Suprapubic skin (tissue), 4 donors: ENCODE results near the gene GOLGA1. TPM values are rescaled to one million over a fixed set of nuclear protein-coding genes. Genes with fewer than 3 reads are reported as not detected.

Experiments used
- DNase-seq, 2 donors: peaks; one replicate each; pipeline ENCODE4 v3.0.0-alpha.2; 2019; ENCODE audit warnings: low spot score in 2 of 2
- H3K27ac ChIP-seq: fragments of 200-600 bp; sonication (generic); one replicate; pipeline ENCODE4 v1.5.1; 2019
- H3K27me3 ChIP-seq: fragments of 200-600 bp; sonication (generic); one replicate; pipeline ENCODE4 v1.5.1; 2019
- H3K36me3 ChIP-seq: fragments of 200-600 bp; sonication (generic); one replicate; pipeline ENCODE4 v1.5.1; 2019
- H3K4me1 ChIP-seq: fragments of 200-600 bp; sonication (generic); one replicate; pipeline ENCODE4 v1.5.1; 2019
- H3K4me3 ChIP-seq: fragments of 200-600 bp; sonication (generic); one replicate; pipeline ENCODE4 v1.5.1; 2019; ENCODE audit warnings: mild to moderate bottlenecking
- H3K9me3 ChIP-seq: fragments of 200-600 bp; sonication (generic); one replicate; pipeline ENCODE4 v1.5.1; 2019
- EP300 ChIP-seq: sonication (generic); formaldehyde crosslinking; IDR thresholded peaks from one replicate; pipeline ENCODE4 v1.6.1; 2017; ENCODE audit warnings: antibody characterized with exemption
- POLR2A ChIP-seq, 2 donors: fragments of 450-650 bp; IDR thresholded peaks; one replicate each; pipeline ENCODE4 v1.6.1; 2017; ENCODE audit warnings: antibody characterized with exemption in 2 of 2, mild to moderate bottlenecking in 2 of 2, moderate library complexity in 2 of 2
- POLR2AphosphoS5 ChIP-seq, 3 donors: sonication (generic); formaldehyde crosslinking; IDR thresholded peaks; one replicate each; pipeline ENCODE4 v1.6.1; 2017; ENCODE audit warnings: antibody characterized with exemption in 3 of 3
- WGBS: methylation state at CpG from one replicate; pipeline ENCODE4 v1.1.5; 2018; 5-methylcytosine and 5-hydroxymethylcytosine counted together
- total RNA-seq, 4 donors: library from RNA; depleted of rRNA; stranded (reverse); fragments of >200 nt; gene quantifications; one replicate each; pipeline ENCODE4 v1.1.0, GENCODE V29; 2016
- TF ChIP-seq, protein P1 (sequence below), 2 donors: fragments of 200-600 bp in 1 of 2; fragments of 450-650 bp in 1 of 2; sonication (generic) in 1 of 2; IDR thresholded peaks; one replicate each; pipeline ENCODE4 v1.5.1; 2016 to 2019; ENCODE audit warnings: antibody characterized with exemption in 2 of 2, mild to moderate bottlenecking in 1 of 2, moderate library complexity in 1 of 2

Gene GOLGA1
- total RNA-seq, 4 donors from 2014 or later = 20.2 to 47.5 (median 24.5) TPM

GRCh38 chr9:124881138-124881743 is 59.6 kb downstream of the GOLGA1 start:
- Histone ChIP-seq H3K4me3 (no peak overlapping the region), H3K27me3 (no peaks in the 10 kb centered on the region), H3K27ac (no peak overlapping the region), H3K4me1 (no peaks in the 10 kb centered on the region), H3K36me3 (peaks cover 82% of the 10 kb centered on the region), H3K9me3 (no peaks in the 10 kb centered on the region)
- TF ChIP-seq, protein P1, sequence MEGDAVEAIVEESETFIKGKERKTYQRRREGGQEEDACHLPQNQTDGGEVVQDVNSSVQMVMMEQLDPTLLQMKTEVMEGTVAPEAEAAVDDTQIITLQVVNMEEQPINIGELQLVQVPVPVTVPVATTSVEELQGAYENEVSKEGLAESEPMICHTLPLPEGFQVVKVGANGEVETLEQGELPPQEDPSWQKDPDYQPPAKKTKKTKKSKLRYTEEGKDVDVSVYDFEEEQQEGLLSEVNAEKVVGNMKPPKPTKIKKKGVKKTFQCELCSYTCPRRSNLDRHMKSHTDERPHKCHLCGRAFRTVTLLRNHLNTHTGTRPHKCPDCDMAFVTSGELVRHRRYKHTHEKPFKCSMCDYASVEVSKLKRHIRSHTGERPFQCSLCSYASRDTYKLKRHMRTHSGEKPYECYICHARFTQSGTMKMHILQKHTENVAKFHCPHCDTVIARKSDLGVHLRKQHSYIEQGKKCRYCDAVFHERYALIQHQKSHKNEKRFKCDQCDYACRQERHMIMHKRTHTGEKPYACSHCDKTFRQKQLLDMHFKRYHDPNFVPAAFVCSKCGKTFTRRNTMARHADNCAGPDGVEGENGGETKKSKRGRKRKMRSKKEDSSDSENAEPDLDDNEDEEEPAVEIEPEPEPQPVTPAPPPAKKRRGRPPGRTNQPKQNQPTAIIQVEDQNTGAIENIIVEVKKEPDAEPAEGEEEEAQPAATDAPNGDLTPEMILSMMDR (IDR thresholded peaks at IDR 0.05) = no peak
- TF ChIP-seq POLR2A (IDR thresholded peaks at IDR 0.05) = no peak
- TF ChIP-seq EP300 = no peak
- TF ChIP-seq POLR2AphosphoS5 (IDR thresholded peaks at IDR 0.05) = no peak
- 89% methylated on average over 14 of the region's 16 CpGs for WGBS
- DNase-seq = no peak

GRCh38 chr9:124880501-124880900 is 60.4 kb downstream of the GOLGA1 start:
- Histone ChIP-seq H3K4me3 (no peak overlapping the region), H3K27me3 (no peaks in the 10 kb centered on the region), H3K36me3 (peaks cover 82% of the 10 kb centered on the region), H3K9me3 (no peaks in the 10 kb centered on the region), H3K4me1 (no peaks in the 10 kb centered on the region), H3K27ac (no peak overlapping the region)
- DNase-seq = no peak
- WGBS = 51% methylated on average over 9 of the region's 9 CpGs
- TF ChIP-seq POLR2AphosphoS5 (IDR thresholded peaks at IDR 0.05) = no peak
- TF ChIP-seq POLR2A (IDR thresholded peaks at IDR 0.05) = no peak
- TF ChIP-seq, protein P1 (IDR thresholded peaks at IDR 0.05) = no peak

- no peaks in the 10 kb centered on the region for H3K9me3 ChIP-seq
- TF ChIP-seq POLR2AphosphoS5 (IDR thresholded peaks at IDR 0.05) (no peak), EP300 (no peak), POLR2A (IDR thresholded peaks at IDR 0.05) (no peak)
- TF ChIP-seq, protein P1 (IDR thresholded peaks at IDR 0.05) = no peak
- no peak overlapping the region for H3K4me3 ChIP-seq
- H3K36me3 ChIP-seq = peaks cover 81% of the 10 kb centered on the region
- no peak overlapping the region for H3K27ac ChIP-seq
- H3K4me1 ChIP-seq = no peaks in the 10 kb centered on the region
- WGBS = 83% methylated on average over 10 of the region's 10 CpGs
- no peaks in the 10 kb centered on the region for H3K27me3 ChIP-seq
- no peak for DNase-seq
Measured at GRCh38 chr9:124879226-124879625, 61.7 kb downstream of the GOLGA1 start.

- no peaks in the 10 kb centered on the region for H3K9me3 ChIP-seq
- TF ChIP-seq POLR2A (IDR thresholded peaks at IDR 0.05) = no peak
- TF ChIP-seq POLR2AphosphoS5 (IDR thresholded peaks at IDR 0.05) = no peak
- no peak for TF ChIP-seq EP300
- TF ChIP-seq, protein P1 (IDR thresholded peaks at IDR 0.05) = no peak
- DNase-seq = no peak
- no peak overlapping the region for H3K4me3 ChIP-seq
- H3K27me3 ChIP-seq = no peaks in the 10 kb centered on the region
- peaks cover 85% of the 10 kb centered on the region for H3K36me3 ChIP-seq
- 87% methylated on average over 6 of the region's 6 CpGs for WGBS
- H3K27ac ChIP-seq = no peak overlapping the region
- H3K4me1 ChIP-seq = peaks cover 7% of the 10 kb centered on the region
Measured at GRCh38 chr9:124878518-124878917, 62.4 kb downstream of the GOLGA1 start.

DNA sequence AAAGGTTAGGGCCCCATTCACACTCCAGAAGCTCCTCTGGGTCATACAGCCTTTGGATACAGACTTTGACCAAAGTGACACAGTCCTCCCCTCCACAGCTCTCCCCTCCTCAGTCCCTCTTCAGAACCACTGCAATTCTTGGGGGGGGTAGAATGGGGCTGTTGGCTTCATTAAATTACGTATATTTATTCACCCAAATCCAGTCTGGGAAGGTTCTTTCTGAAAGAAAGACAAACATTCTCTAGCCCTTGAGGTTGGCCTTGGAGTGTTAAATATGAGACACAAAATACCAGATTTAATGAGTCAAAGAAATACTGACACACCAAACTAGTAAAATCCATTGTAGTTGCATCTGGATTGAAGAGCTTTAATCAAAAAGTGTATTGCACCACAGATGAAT is 62.9 kb downstream of the GOLGA1 start:
- no peak for TF ChIP-seq EP300
- DNase-seq = no peak
- 94% methylated on average over 1 of the region's 1 CpG for WGBS
- Histone ChIP-seq H3K36me3 (peaks cover 85% of the 10 kb centered on the region), H3K27ac (no peak overlapping the region), H3K4me1 (peaks cover 11% of the 10 kb centered on the region), H3K27me3 (no peaks in the 10 kb centered on the region), H3K4me3 (no peak overlapping the region), H3K9me3 (no peaks in the 10 kb centered on the region)
